Suppressor macrophage treated with lipopolysaccharide for 1 hour (primary cell): ENCODE measurements around the gene NELL1.

Experiments used
- DNase-seq, 3 donors: peaks; one replicate each; pipeline ENCODE4 v3.0.0-alpha.2; 2020 to 2022

The NELL1 gene

DNA sequence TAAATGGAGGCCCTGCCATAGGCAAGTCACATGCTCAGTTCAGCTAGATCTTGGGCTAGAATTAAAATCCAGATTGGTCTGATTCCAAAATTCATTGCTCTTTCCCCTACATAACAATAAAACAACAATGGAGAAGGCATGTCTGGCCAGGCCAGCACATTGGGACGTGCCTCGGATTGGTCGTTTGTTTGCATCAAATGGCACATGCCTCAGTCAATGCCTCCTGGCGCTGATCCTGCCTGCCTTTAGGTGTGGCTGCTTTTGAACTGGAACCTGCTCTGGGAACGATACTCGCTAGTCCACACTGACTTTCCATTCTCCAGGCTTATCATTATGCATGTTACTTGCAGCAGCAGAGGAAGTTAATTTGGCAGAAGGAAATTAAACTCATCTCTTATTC, 322.1 kb downstream of the NELL1 start:
- no peak for DNase-seq

DNA sequence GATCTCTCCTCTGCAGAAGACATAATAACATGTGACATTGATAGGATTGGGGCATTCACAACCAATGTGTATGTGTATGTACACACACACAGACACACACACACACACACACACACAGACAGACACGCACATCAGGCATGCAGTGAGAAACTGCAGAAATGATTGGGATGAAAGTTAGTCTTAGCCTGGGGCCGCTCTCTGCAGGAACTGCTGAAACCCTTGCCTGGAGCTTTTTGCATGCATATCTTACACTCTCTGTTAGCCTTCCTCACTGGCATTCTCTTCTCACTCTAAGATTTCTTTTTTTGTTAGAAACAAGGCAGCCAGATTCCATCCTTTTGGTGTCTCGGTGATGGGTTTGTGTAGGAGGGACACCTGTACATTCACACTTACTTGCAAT, 337.9 kb downstream of the NELL1 start:
- DNase-seq, result no peak

DNA sequence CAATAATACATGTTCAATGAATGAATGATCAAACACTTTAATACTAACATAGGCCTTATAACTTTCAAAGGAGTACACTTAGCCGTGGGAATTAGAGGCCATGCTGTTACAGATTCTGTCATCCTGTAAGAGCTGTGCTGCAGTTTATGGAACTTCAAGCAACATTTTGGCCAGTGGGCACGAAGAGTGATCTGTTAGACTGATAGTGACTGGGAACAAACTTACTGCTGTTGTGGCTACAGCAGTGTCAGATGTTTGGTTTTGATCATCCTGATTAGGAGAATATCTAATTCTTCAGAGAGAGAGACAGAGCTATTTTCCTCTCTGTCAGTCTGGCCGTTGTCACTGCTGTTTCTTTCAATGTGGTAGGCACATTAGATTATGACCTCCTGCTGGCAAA, 348.9 kb downstream of the NELL1 start:
- DNase-seq, result no peak

DNA sequence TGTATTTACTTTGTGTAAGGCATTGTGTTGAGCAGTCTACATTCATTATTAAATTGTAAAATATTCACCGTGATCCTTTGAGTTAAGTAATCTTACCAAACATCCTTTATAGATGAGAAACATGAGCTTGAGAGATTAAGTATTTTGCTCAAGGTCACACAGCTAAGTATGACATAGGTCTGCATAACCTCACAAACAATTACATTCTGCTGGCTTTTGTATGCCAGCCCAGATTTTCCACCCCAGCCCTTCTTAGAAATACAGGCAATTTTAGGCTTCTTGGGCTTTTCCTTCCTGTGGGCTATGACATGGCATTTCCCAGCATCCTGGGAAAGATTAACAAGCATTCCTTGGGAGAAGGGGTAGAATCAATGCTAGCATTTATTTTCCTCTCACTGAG, 357.3 kb downstream of the NELL1 start:
- DNase-seq, result no peak

DNA sequence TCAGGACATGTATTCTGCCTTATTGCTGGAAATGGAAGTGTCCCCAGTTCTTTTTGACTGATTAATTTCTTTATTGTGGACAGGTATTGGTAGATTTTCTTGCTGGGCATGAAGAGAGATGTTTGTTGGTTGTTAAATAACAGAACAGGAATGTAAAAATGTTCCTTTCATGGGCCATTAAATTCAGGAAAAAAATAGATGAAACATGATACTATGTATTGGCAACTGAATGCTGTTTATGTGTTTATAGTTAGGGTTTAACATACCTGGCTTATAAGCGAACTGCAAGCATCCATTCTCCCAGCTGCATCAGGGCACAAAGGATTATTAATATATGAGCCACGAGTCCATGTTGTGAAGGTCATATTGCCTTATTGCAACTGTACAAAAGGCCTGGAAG, 368.5 kb downstream of the NELL1 start:
- DNase-seq, result no peak

DNA sequence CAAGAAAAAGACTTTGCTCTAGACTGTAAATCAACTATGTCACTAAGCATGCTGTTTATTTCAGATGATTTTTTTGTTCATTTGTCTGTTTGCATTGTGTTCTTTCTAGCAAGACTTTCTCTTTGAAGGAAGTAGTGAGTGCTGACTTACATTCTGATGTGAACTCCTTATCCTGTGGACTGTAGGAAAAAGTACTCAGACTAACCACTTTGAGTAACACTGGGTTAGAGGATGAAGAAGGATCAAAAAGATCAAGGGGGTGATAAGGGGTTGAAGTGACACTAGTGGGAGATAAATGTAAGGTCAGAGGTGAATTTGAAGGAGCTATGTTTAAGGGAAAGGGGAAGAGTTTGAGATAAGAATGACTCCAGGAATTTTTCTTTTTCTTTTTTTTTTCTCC, 369.4 kb downstream of the NELL1 start:
- DNase-seq, result no peak

DNA sequence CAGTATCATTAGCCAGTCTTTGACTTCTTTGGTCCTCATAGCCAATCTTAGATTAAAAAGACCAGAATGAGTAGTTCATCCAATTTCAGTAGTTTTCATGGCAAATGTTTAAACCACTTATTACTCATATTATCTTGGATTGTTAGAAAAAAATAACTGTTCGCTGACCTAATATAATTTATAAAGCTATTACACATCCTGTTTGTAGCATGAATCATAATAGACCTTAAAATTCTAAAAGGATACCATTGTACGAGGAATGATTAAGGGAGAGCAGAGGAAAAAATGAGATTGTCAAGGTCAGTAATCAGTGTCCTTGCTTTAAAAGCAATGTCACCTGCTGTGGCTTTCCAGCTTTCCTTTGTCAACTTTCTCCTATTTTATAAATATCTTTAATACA, 371.2 kb downstream of the NELL1 start:
- DNase-seq, result no peak

DNA sequence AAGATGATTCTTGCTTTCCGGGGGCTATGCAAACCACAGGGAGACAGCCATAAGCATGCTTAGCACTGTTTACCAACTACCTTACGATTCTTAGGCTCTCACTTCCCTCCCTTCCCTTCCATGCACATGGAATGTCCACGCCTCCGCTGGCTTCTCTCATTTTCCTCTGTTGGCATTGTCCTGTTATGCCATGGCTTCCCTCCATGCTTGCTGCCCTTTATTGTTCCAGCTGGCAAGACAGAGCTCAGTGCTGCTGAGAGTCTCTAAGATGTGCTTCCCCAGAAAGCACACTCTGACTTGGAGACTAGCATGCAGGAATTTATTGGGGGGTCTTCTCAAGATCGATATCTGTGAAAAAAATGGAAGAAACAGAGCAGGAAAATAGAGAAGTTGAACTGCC, 379.2 kb downstream of the NELL1 start:
- no peak for DNase-seq

DNA sequence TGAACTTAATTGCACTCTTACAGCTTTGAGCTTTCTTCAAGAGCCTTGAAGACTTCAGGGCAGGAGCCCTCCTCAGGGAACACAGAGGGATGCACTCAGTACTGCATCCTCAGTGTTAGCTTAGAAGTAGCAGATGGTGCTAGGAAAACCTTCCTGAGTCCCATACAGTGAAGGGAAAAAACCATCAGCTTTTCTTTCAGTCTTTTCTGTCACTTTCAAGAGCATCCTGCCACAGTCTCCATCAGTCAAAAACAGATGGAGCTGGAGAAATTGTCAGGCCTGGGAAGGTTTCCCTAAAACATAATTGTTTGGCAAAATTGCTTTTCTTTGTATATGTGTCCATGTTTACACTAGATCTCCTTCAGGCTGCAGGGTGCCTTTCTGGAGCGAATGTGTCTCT, 384.1 kb downstream of the NELL1 start:
- DNase-seq, result no peak

DNA sequence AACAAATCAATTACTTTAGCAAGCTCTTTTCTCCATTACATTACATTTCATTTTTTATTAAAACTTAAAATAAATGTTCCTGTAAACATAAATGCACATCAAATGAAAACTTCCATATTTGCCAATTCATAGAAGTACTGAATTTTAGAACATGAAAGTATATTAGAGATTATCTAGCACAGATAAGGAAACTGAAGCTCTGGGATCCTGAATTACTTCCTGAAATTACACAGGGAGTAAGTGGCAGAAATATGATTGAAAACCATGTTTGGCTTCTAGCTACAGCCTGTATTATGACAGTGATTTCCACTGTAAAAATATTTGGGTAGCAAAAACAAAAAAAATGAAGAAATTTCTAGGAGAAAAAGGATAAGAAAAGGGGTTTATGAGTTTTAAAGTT, 387.3 kb downstream of the NELL1 start:
- no peak for DNase-seq

DNA sequence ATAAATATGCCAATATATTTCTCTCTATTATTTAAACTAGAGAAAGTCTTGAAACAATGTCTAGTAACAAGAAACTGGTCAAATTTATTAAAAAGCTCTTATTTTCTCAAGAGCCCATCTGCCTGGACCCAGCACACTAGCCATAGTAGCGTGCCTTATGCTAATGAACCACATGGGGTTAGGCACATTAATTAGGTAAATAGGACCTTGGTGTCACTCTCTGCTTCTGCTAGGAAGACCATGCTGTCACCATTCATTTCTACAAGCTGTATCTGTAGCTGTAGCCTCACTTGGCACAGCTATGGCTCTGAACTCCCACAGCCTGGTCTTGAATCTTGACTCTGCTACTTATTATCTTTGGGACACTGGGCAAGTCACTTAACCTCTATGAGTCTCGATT, 390.5 kb downstream of the NELL1 start:
- DNase-seq, result no peak

DNA sequence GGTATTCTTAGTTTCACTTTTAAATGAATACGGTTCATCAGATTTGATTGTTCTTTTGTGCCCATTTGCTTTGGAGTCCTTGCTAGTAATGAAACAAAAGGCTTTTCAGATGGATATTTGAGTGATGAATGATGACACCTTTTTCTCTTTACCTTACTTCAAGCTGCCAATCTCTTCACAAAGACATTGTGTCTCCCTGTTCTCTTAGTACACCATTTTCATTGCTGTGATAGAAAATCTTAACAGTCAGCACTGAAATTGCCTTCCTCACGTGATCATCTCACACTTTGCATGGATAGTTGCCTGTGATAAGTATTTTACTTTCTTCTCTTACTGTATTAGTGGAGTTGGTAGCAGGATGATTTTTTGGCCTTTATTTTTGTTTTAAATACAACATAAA, 396.6 kb downstream of the NELL1 start:
- no peak for DNase-seq

DNA sequence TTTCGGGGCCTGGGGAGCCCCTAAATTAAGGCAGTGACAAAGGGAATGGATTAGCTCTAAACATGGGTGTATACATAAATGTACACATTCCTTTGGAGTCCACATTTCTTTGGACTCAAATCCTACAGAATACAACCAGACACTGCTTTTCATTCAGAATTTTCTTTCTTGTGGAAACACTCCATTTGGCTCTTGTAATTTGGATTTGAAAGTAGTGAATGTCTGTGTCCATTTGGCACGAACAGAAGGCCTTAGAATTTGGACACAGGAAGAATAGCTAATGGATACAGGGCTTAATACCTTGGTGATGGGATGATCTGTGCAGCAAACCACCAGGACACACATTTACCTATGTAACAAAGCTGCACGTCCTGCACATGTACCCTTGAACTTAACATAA, 399.5 kb downstream of the NELL1 start:
- DNase-seq, result no peak

DNA sequence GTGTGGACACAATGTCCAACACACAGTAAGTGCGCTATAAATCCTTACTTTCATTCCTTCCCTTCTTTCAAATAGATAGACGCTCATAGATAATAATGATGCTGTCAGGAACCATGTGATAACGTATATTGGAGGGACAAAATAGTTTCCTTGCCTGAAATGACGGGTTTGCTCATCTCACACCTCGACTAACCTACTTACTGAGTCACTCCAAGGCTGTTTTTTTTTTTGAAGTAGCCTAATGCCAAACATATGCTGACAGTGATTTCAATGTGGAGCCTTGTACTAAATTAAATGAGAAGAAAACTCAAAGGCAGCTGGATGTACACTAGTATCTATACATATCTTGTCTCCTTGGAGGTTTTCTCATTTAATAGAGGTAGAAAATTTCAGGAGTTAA, 400.5 kb downstream of the NELL1 start:
- DNase-seq, result no peak

DNA sequence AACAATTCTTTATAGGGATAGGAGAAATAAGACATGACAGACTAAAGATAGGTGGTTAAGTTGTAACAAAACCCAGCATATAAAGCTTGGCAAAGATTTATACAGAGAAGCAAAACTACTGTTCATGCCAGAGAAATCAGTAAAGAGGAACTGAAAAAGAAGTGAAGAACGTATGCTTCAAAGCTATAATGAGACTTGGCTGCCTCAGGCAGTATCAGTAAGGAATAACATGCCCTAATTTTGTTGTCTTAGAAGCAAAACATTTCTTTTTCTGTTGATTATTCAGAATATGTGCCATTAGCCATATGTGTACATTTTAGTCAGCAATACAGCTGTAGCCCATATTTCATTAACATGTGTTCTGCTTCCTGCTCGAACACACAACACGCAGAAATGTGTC, 403.2 kb downstream of the NELL1 start:
- DNase-seq, result no peak

DNA sequence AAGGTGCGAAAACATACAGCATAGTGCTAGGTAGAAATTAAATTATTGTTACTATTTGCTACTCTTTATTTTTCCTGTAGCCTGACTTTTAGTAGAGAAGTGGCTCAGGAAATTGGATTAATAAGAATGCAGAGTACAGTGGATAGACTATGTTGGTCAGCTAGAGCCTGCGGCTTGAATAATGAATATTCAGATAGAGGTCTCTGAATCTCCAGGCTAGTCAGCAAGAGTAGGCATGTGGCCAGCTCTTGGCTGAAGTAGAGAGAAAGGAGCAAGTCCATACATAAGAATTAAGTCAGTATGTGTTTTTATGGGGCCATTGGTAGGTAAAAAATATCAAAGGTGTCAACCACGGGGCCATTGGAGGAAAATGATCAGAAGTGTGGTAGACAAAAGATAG, 413.5 kb downstream of the NELL1 start:
- no peak for DNase-seq

DNA sequence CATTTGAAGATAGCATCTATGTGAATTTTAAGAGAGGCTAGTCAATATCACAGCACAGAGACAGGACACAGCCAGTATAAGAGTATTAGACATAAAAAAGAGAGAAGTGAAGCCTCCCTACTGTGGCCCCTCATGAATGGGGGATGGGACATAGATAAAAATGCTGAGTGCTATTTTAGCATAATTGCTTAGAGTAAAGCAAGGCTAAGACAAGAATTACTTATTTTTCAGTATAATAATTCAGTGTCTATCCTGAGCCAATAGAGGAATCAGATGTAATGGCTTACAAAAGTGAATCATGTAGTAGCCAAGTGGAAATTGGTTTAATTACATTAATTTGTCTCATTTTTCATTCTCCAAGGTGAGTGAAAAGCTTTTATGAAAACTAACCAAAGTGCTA, 419.5 kb downstream of the NELL1 start:
- DNase-seq, result no peak

DNA sequence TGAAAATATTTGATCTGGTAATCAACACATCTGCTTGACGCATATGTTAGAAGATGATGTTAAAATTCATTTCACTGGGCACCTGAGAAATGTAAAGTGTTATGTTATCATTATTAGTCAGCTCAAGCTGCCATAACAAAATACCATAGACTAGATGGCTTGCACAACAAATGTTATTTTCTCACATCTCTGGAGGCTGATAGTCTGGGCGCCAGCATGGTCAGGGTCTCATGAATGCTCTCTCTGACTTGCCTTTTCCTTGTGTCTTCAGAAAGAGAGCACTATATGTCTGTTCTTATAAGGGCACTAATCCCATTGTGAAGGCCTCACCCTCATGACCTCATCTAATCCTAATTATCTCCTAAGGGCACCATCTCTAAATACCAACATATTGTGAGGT, 435.3 kb downstream of the NELL1 start:
- DNase-seq, result no peak

DNA sequence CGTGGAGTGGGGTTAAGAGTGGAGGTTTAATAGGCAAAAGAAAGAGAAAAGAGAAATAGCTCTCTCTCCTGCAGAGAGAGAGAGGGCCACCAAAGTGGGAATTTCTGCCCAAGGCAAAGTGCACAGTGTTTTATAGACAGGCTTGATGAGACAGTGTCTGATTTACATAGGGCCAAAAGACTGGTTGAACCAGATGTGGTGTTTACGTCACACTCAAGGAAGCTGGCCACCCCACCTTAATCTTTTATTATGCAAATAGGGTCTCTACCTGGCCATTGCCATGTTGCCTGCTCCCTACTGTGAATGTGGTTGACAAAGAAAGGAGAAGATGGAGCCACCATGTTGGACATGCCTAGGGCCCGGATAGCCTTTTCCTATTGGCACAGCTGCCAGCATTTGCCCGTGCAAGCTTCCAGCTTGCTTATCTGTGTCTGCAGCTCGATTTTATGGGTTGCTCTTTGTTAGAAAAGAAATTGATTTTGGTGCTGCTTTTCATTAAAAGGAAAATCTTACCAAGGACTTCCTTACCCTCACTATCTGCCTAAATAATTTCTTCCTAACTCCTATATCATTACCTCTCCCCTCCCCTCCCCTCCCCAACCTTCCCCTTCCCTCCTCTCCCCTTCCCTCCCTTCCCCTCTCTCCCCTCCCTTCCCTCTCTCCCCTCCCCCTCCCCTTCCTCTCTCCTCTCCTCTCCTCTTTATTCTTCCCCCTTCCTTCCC, 436.0 kb downstream of the NELL1 start:
- DNase-seq, result no peak

DNA sequence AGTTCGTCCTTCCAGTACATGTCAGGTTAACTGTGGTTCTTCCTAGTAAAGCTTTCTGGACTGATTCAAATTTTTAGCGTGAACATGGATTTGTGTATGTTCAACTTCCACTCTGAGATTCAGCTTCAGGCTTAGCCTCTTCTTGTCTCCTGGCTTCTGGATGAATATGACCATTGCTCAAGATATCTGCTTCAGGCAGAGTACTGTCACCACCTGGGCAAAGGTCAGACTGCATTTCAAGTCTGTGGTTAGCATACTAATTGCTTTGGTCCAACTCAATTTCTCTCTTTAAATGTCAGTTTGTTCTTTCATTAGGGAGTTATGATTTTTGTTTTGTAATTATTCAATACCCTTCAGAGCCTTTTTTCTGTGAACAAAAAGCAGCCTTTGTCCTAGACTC, 440.0 kb downstream of the NELL1 start:
- DNase-seq, result no peak

DNA sequence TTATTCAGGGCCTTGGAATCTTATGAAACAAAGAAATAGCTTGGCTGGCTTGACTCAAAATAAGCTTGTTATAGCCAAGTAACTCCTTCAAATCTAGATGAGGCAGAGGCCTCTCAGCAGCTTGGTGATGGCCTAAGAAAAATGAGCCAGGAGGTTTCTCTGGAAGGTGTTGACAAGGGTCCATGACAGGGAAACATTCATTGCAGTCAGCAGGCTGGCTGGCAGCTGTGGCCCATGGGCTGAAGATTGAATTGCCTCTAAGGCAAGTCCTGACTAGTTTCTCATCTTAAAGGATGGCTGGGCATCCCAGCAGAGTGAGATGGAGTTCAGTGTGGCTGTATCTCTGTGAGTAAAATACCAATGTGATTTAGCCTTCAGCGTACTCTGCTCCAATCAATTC, 441.0 kb downstream of the NELL1 start:
- no peak for DNase-seq

DNA sequence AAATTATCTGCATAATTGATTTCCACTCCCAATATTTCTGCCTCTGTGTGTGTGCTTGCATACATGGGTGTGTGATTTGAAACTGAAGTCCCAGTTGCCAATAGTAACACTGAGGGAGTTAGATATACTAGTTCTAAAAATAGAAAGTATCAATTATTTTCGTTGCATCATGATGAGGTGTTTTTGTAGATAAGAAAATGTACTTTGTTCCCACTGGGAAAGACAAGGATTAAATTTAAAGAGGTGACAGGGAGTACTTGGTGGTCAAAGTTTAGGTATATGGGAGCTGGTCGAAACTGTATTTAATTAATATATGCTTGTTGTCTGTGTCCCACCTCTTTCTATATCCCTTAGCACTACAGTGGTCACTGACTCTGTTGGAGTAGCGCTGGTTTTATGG, 444.5 kb downstream of the NELL1 start:
- no peak for DNase-seq

DNA sequence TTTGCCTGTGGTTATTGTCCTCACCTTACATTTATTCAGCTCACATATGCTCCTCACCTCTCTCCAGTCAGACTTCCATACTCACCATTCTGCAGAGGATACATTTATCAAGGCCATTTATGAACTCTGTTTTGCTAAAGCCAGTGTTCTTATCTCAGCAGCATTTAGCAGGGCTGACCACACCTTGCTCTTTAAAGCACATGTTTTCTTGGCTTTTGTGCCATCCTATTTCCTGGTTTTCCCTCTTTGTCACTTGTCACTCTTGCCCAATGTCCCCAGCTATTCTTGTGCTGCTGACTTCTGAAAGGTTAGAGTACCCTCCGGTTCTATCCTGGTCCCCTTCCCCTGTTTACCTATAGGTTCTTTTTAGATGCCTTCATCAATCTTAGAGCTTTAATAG, 446.6 kb downstream of the NELL1 start:
- no peak for DNase-seq

DNA sequence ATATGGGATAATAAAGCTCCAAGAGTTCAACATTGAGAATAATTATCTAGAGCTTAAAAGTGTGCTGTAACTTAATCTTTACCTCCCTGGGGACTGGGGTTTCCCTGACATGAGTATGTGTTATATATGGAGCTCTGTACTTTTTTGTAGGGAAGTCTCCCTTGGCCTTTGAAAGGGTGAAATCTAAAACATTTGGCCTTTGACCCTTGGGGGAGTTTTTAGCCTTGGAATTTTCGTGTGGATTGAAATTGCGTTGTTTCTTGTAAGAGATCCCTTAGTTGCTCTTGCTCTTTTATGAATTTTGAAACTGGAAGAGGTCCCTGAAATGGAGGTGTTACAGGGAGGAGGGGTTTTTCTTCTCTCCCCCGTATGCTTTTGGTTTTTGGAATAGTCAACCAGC, 450.0 kb downstream of the NELL1 start:
- DNase-seq, result no peak

DNA sequence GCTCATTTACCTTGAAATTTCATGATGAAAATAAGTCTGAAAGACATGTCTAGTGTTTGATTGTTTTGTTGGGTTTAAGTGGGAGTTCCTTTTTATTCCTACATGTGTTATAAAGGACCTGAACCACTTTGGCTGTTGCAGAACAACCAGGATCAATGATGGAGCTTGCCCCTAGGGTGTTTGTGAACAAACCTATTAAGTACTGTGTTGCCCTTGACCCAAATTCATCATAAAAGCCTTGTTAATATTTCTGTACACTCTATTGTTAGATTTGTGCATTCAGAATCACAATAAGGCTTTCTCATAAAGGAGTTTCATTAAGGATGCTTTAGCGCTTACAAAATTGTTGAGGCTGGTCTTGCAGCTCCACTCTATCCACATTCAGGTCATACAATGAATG, 452.6 kb downstream of the NELL1 start:
- DNase-seq, result no peak

DNA sequence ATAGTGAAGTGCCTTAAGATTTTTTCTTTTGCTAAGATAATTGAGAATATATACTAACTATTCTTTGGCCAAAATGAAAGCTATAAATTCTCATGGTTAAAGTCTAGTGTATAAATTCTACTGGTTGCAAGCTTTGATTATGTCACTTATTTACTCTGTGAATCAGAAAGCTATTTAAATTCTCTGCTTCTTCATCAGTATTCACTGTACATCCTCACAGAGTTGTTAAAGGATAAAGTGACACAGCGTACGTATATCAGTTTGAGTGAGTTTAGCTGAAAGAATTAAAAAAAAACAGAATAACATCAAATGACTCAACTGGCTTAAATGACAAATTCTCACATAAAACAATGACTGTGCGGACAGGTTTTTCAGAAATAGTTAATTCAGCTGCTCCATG, 453.1 kb downstream of the NELL1 start:
- DNase-seq, result no peak
